K562 (cell line): ENCODE results near the gene LSR. TPM values are rescaled to one million over a fixed set of nuclear protein-coding genes. Genes with fewer than 3 reads are reported as not detected.
A peak's percentile ranks its signal among the peaks of the same experiment; 100 is the strongest.

ENCODE experiments used
- polyA plus RNA-seq, 8 experiments: library from polyadenylated mRNA; depleted of rRNA in 4 of 8; stranded (reverse) in 5 of 8; unstranded in 3 of 8; fragments of >200 nt; fragmentation: Nextera tagmentation in 2 of 8; fragmentation: Illumina TruSeq in 1 of 8; extraction: Ambion mirVana in 2 of 8; extraction: Trizol in 1 of 8; gene quantifications; 2 replicates each; pipeline versions ENCODE4 v1.2.1 to v1.2.3, GENCODE V29; 2011 to 2014; ENCODE audit warnings: inconsistent platforms in 1 of 8, missing spikeins in 1 of 8
- total RNA-seq, 7 experiments: library from RNA; depleted of rRNA in 6 of 7; stranded (reverse); fragments of >200 nt in 6 of 7; fragmentation: Illumina TruSeq in 2 of 7; extraction: Trizol in 2 of 7; gene quantifications; 2 replicates each; pipeline versions ENCODE4 v1.2.1 to v1.2.3, GENCODE V29; 2011 to 2021; ENCODE audit warnings: low replicate concordance in 1 of 7
- TF ChIP-seq, protein P1 (sequence below): fragments of 200-600 bp; sonication (generic); IDR thresholded peaks from one replicate; pipeline ENCODE4 v1.6.1; 2012; ENCODE audit warnings: mild to moderate bottlenecking, low read depth, low read length, inconsistent platforms
- TF ChIP-seq, protein P2 (sequence below): fragments of 450-650 bp; formaldehyde crosslinking; IDR thresholded peaks from 2 replicates; pipeline ENCODE4 v1.4.0; 2020; ENCODE audit warnings: mild to moderate bottlenecking, mixed read lengths

The LSR gene
- total and polyA plus RNA-seq, 9 of the 15 experiments (the other 6 are each of a cell fraction or from before 2014, with no cell fraction given), result 0.44 to 87.9 (median 28.0) TPM

DNA sequence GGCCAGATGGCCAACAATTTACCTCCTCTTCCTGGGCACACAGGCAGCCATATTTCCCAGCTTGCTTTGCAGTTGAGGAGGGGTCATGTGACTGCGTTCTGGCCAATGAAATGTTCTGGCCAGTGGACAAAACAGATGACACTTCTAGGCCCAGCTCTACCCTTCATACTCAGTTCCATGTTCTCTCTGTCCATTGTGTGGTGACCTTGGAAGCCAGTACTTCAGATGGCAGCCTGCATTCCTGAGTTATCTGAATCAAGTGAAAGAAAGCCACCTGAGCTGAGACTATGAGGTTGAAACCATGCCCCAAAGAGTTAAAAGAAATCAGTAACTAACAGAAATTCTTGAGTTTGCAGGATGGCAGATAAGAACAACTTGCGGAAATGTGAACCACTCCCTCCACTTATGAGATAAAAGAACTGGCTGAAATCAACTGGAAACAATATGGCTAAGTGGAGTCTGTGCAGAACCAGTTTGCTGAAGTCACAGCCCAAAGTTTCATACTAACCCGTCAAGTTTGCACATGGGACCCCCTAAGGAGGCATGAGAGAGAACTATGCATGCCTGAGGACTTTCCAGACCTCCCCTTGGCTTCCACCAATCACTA lies 28.4 kb upstream of the LSR start (continued):
- TF ChIP-seq, protein P1, sequence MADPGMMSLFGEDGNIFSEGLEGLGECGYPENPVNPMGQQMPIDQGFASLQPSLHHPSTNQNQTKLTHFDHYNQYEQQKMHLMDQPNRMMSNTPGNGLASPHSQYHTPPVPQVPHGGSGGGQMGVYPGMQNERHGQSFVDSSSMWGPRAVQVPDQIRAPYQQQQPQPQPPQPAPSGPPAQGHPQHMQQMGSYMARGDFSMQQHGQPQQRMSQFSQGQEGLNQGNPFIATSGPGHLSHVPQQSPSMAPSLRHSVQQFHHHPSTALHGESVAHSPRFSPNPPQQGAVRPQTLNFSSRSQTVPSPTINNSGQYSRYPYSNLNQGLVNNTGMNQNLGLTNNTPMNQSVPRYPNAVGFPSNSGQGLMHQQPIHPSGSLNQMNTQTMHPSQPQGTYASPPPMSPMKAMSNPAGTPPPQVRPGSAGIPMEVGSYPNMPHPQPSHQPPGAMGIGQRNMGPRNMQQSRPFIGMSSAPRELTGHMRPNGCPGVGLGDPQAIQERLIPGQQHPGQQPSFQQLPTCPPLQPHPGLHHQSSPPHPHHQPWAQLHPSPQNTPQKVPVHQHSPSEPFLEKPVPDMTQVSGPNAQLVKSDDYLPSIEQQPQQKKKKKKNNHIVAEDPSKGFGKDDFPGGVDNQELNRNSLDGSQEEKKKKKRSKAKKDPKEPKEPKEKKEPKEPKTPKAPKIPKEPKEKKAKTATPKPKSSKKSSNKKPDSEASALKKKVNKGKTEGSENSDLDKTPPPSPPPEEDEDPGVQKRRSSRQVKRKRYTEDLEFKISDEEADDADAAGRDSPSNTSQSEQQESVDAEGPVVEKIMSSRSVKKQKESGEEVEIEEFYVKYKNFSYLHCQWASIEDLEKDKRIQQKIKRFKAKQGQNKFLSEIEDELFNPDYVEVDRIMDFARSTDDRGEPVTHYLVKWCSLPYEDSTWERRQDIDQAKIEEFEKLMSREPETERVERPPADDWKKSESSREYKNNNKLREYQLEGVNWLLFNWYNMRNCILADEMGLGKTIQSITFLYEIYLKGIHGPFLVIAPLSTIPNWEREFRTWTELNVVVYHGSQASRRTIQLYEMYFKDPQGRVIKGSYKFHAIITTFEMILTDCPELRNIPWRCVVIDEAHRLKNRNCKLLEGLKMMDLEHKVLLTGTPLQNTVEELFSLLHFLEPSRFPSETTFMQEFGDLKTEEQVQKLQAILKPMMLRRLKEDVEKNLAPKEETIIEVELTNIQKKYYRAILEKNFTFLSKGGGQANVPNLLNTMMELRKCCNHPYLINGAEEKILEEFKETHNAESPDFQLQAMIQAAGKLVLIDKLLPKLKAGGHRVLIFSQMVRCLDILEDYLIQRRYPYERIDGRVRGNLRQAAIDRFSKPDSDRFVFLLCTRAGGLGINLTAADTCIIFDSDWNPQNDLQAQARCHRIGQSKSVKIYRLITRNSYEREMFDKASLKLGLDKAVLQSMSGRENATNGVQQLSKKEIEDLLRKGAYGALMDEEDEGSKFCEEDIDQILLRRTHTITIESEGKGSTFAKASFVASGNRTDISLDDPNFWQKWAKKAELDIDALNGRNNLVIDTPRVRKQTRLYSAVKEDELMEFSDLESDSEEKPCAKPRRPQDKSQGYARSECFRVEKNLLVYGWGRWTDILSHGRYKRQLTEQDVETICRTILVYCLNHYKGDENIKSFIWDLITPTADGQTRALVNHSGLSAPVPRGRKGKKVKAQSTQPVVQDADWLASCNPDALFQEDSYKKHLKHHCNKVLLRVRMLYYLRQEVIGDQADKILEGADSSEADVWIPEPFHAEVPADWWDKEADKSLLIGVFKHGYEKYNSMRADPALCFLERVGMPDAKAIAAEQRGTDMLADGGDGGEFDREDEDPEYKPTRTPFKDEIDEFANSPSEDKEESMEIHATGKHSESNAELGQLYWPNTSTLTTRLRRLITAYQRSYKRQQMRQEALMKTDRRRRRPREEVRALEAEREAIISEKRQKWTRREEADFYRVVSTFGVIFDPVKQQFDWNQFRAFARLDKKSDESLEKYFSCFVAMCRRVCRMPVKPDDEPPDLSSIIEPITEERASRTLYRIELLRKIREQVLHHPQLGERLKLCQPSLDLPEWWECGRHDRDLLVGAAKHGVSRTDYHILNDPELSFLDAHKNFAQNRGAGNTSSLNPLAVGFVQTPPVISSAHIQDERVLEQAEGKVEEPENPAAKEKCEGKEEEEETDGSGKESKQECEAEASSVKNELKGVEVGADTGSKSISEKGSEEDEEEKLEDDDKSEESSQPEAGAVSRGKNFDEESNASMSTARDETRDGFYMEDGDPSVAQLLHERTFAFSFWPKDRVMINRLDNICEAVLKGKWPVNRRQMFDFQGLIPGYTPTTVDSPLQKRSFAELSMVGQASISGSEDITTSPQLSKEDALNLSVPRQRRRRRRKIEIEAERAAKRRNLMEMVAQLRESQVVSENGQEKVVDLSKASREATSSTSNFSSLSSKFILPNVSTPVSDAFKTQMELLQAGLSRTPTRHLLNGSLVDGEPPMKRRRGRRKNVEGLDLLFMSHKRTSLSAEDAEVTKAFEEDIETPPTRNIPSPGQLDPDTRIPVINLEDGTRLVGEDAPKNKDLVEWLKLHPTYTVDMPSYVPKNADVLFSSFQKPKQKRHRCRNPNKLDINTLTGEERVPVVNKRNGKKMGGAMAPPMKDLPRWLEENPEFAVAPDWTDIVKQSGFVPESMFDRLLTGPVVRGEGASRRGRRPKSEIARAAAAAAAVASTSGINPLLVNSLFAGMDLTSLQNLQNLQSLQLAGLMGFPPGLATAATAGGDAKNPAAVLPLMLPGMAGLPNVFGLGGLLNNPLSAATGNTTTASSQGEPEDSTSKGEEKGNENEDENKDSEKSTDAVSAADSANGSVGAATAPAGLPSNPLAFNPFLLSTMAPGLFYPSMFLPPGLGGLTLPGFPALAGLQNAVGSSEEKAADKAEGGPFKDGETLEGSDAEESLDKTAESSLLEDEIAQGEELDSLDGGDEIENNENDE, result no peak
- TF ChIP-seq, protein P2, sequence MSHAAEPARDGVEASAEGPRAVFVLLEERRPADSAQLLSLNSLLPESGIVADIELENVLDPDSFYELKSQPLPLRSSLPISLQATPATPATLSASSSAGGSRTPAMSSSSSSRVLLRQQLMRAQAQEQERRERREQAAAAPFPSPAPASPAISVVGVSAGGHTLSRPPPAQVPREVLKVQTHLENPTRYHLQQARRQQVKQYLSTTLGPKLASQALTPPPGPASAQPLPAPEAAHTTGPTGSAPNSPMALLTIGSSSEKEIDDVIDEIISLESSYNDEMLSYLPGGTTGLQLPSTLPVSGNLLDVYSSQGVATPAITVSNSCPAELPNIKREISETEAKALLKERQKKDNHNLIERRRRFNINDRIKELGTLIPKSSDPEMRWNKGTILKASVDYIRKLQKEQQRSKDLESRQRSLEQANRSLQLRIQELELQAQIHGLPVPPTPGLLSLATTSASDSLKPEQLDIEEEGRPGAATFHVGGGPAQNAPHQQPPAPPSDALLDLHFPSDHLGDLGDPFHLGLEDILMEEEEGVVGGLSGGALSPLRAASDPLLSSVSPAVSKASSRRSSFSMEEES (CRISPR knock-in tag), result peak; percentile 97
